K562 (cell line): Measurements from ENCODE around the gene DPM2. TPM values are rescaled to one million over a fixed set of nuclear protein-coding genes. Genes with fewer than 3 reads are reported as not detected.

ENCODE experiments used
- ATAC-seq: fragments of 200-7000 bp; cut with Tn5 transposase; 3 replicates; pipeline ENCODE4 v1.9.1; 2020; ENCODE audit warnings: moderate library complexity
- BruUV-seq: library from RNA; stranded (reverse); fragments of 400-500 nt; replicated peaks from 2 replicates; lab custom pipeline; 2021; lab: Mats Ljungman, UMichigan
- CTCF ChIA-PET: fragments of 300-600 bp; formaldehyde crosslinking; extraction: SDS; loops from one replicate; lab custom pipeline; 2021; ENCODE audit warnings: low intra/inter-chr PET ratio; lab: Yijun Ruan, JAX
- POLR2A ChIA-PET: fragments of 300-600, 350-650 bp; sonication (Branson Sonifier 250); formaldehyde crosslinking; extraction: SDS; loops from one replicate; lab custom pipeline; 2021; ENCODE audit warnings: antibody characterized with exemption, inconsistent platforms; lab: Yijun Ruan, JAX
- DNase-seq, 4 experiments: peaks; one replicate each; pipeline versions ENCODE4 v3.0.0 to v3.0.0-alpha.2; 2011 to 2018; ENCODE audit warnings: low spot score in 3 of 4, mixed read lengths in 3 of 4; ENCODE audit errors: extremely low read depth in 1 of 4
- FAIRE-seq: peaks from 2 replicates; lab custom pipeline; 2011; peaks lifted over from hg19 to GRCh38; lab: Jason Lieb, UNC
- H2AFZ ChIP-seq: 2 replicates; pipeline ENCODE4 v1.6.0; 2011; ENCODE audit warnings: low read depth, low read length, control low read depth, inconsistent platforms
- H3K27ac ChIP-seq: fragments of 200-600 bp; 3 replicates; pipeline ENCODE4 v1.8.0; 2011; ENCODE audit warnings: low read depth, mild to moderate bottlenecking, control low read depth, inconsistent platforms, low read length, moderate library complexity, mixed read lengths; ENCODE audit errors: extremely low read depth
- H3K27me3 ChIP-seq, 2 experiments: fragments of 300-600 bp in 1 of 2; 2 replicates in 1 of 2; 3 replicates in 1 of 2; pipeline versions ENCODE4 v1.6.0 to v1.8.0; 2011; ENCODE audit warnings: inconsistent platforms in 2 of 2, low read length in 2 of 2, mild to moderate bottlenecking in 1 of 2, mixed read lengths in 1 of 2, moderate library complexity in 1 of 2; ENCODE audit not compliant: control insufficient read depth in 2 of 2, insufficient read depth in 2 of 2
- H3K36me3 ChIP-seq: fragments of 300-600 bp; 3 replicates; pipeline ENCODE4 v1.8.0; 2011; ENCODE audit warnings: mild to moderate bottlenecking, low read length, inconsistent platforms; ENCODE audit not compliant: control insufficient read depth, insufficient read depth
- H3K4me1 ChIP-seq, 2 experiments: fragments of 200-600 bp in 1 of 2; replicated peaks in 1 of 2; 2 replicates in 1 of 2; 3 replicates in 1 of 2; pipeline versions ENCODE4 v1.5.1 to v1.8.0; 2011; ENCODE audit warnings: inconsistent platforms in 2 of 2, low read length in 2 of 2, mild to moderate bottlenecking in 1 of 2, mixed read lengths in 1 of 2, moderate library complexity in 1 of 2; ENCODE audit not compliant: control insufficient read depth in 2 of 2, insufficient read depth in 2 of 2
- H3K4me2 ChIP-seq: 2 replicates; pipeline ENCODE4 v1.6.1; 2011; ENCODE audit warnings: low read length, control low read depth, inconsistent platforms, mixed read lengths; ENCODE audit not compliant: insufficient read depth
- H3K4me3 ChIP-seq: fragments of 200-600 bp; sonication (generic), shearing (Covaris generic); 2 replicates; pipeline ENCODE4 v1.5.1; 2016; ENCODE audit warnings: control low read depth, inconsistent platforms
- H3K79me2 ChIP-seq: fragments of 200-600 bp; 3 replicates; pipeline ENCODE4 v1.8.0; 2011; ENCODE audit warnings: low read length, inconsistent platforms; ENCODE audit not compliant: control insufficient read depth, insufficient read depth
- H3K9ac ChIP-seq, 2 experiments: 2 replicates each; pipeline versions ENCODE4 v1.6.0 to v1.6.1; 2011; ENCODE audit warnings: low read depth in 2 of 2, low read length in 2 of 2, control low read depth in 1 of 2, inconsistent platforms in 1 of 2, mild to moderate bottlenecking in 1 of 2, mixed read lengths in 1 of 2; ENCODE audit not compliant: insufficient read depth in 1 of 2
- H3K9me1 ChIP-seq: one replicate; pipeline ENCODE4 v1.6.0; 2011; ENCODE audit warnings: inconsistent platforms, mild to moderate bottlenecking, low read length, moderate library complexity; ENCODE audit not compliant: control insufficient read depth, insufficient read depth
- H3K9me3 ChIP-seq: replicated peaks from 2 replicates; pipeline ENCODE4 v1.5.1; 2011; ENCODE audit warnings: low read depth, low read length, inconsistent platforms; ENCODE audit not compliant: control insufficient read depth, insufficient read depth
- H4K20me1 ChIP-seq: replicated peaks from 2 replicates; pipeline ENCODE4 v1.6.1; 2011; ENCODE audit warnings: low read length, inconsistent platforms, mixed read lengths; ENCODE audit not compliant: control insufficient read depth, insufficient read depth
- EP300 ChIP-seq: IDR thresholded peaks from 2 replicates; pipeline ENCODE4 v1.6.1; 2012; ENCODE audit warnings: low read length, improper control_type of control experiment
- KDM1A ChIP-seq, 2 experiments: fragments of 450-650 bp; IDR thresholded peaks; 2 replicates each; pipeline ENCODE4 v1.6.1; 2016; ENCODE audit warnings: mild to moderate bottlenecking in 2 of 2
- LEF1 ChIP-seq: fragments of 450-650 bp; IDR thresholded peaks from 2 replicates; pipeline ENCODE4 v1.6.1; 2016; ENCODE audit warnings: mild to moderate bottlenecking
- MNT ChIP-seq, 2 experiments: fragments of 450-650 bp; conservative IDR thresholded peaks; 2 replicates each; pipeline ENCODE4 v1.6.1; 2017; ENCODE audit warnings: mild to moderate bottlenecking in 2 of 2, moderate library complexity in 2 of 2
- MYC ChIP-seq, 2 experiments: fragments of 250-450 bp in 1 of 2; sonication (Bioruptor Pico) in 1 of 2; IDR thresholded peaks; 2 replicates each; pipeline versions ENCODE4 v1.5.1 to v1.6.1; 2012 to 2021; ENCODE audit warnings: low read depth in 2 of 2, borderline replicate concordance in 1 of 2, improper control_type of control experiment in 1 of 2, low read length in 1 of 2, mild to moderate bottlenecking in 1 of 2, moderate library complexity in 1 of 2
- NCOR1 ChIP-seq: fragments of 450-650 bp; IDR thresholded peaks from 2 replicates; pipeline ENCODE4 v1.6.1; 2016; ENCODE audit warnings: mild to moderate bottlenecking, moderate library complexity
- NR2C2 ChIP-seq, 2 experiments: fragments of 200-800 bp in 1 of 2; sonication (Bioruptor generic) in 1 of 2; sonication (generic) in 1 of 2; formaldehyde crosslinking in 1 of 2; IDR thresholded peaks; 2 replicates each; pipeline versions ENCODE4 v1.6.1 to v1.8.0; 2016 to 2022; ENCODE audit warnings: mild to moderate bottlenecking in 1 of 2, missing compliant biosample characterization in 1 of 2, missing genetic modification characterization in 1 of 2, missing genetic modification reagents in 1 of 2
- PCBP2 ChIP-seq: fragments of 200-400 bp; formaldehyde crosslinking; IDR thresholded peaks from 2 replicates; pipeline ENCODE4 v1.6.1; 2018; ENCODE audit warnings: low read length, low read depth, mild to moderate bottlenecking, moderate library complexity; ENCODE audit not compliant: poor library complexity, severe bottlenecking
- PTTG1 ChIP-seq: fragments of 450-650 bp; IDR thresholded peaks from 2 replicates; pipeline ENCODE4 v1.6.1; 2016; ENCODE audit warnings: low read depth, mild to moderate bottlenecking, missing genetic modification characterization, missing compliant biosample characterization
- SMARCA5 ChIP-seq: fragments of 450-650 bp; IDR thresholded peaks from 2 replicates; pipeline ENCODE4 v1.6.1; 2016
- STAG1 ChIP-seq: sonication (generic); formaldehyde crosslinking; IDR thresholded peaks from 2 replicates; pipeline ENCODE4 v1.5.0; 2020; ENCODE audit warnings: missing genetic modification reagents, borderline replicate concordance
- ZNF165 ChIP-seq: fragments of 250-450 bp; sonication (Bioruptor Pico); IDR thresholded peaks from 2 replicates; pipeline ENCODE4 v1.4.0; 2020; ENCODE audit warnings: borderline replicate concordance
- ZNF232 ChIP-seq: sonication (generic); formaldehyde crosslinking; IDR thresholded peaks from 2 replicates; pipeline ENCODE4 v1.8.0; 2022; ENCODE audit warnings: mild to moderate bottlenecking, missing genetic modification reagents
- ZNF253 ChIP-seq: fragments of 250-450 bp; sonication (Bioruptor Pico); conservative IDR thresholded peaks from 2 replicates; pipeline ENCODE4 v1.6.1; 2021; ENCODE audit warnings: mild to moderate bottlenecking
- ZNF561 ChIP-seq: fragments of 450-650 bp; formaldehyde crosslinking; conservative IDR thresholded peaks from 2 replicates; pipeline ENCODE4 v1.4.0; 2020; ENCODE audit warnings: mild to moderate bottlenecking, moderate library complexity
- ZNF589 ChIP-seq: fragments of 200-800 bp; sonication (Bioruptor generic); IDR thresholded peaks from 2 replicates; pipeline ENCODE4 v1.6.1; 2016; ENCODE audit warnings: low read depth, missing genetic modification characterization, missing compliant biosample characterization
- WGBS: fragments of 100-300 bp; shearing (Covaris generic); methylation state at CpG from one replicate; pipeline ENCODE4 v1.1.6; 2016; ENCODE audit warnings: low coverage, mixed read lengths; ENCODE audit not compliant: insufficient coverage; ENCODE audit errors: missing lambda C conversion rate; 5-methylcytosine and 5-hydroxymethylcytosine counted together
- in situ Hi-C: fragments of 300-500 bp; cut with MboI; formaldehyde crosslinking; loops from 4 replicates; pipeline ENCODE4 v1.15.0; 2018; ENCODE audit warnings: inconsistent platforms, mixed read lengths
- intact Hi-C: fragments of 100-400 bp; cut with micrococcal nuclease; formaldehyde crosslinking; loops from 2 replicates; pipeline ENCODE4 v1.14.2; 2022
- polyA plus RNA-seq, 8 experiments: library from polyadenylated mRNA; depleted of rRNA in 4 of 8; stranded (reverse) in 5 of 8; unstranded in 3 of 8; fragments of >200 nt; fragmentation: Nextera tagmentation in 2 of 8; fragmentation: Illumina TruSeq in 1 of 8; extraction: Ambion mirVana in 2 of 8; extraction: Trizol in 1 of 8; gene quantifications; 2 replicates each; pipeline versions ENCODE4 v1.2.1 to v1.2.3, GENCODE V29; 2011 to 2014; ENCODE audit warnings: inconsistent platforms in 1 of 8, missing spikeins in 1 of 8
- total RNA-seq, 7 experiments: library from RNA; depleted of rRNA in 6 of 7; stranded (reverse); fragments of >200 nt in 6 of 7; fragmentation: Illumina TruSeq in 2 of 7; extraction: Trizol in 2 of 7; gene quantifications; 2 replicates each; pipeline versions ENCODE4 v1.2.1 to v1.2.3, GENCODE V29; 2011 to 2021; ENCODE audit warnings: low replicate concordance in 1 of 7

DPM2 gene
- total and polyA plus RNA-seq, 9 of the 15 experiments (the other 6 are each of a cell fraction or from before 2014, with no cell fraction given) = 43.5 to 126 (median 71.1) TPM

GRCh38 chr9:127959398-127959797, 21.7 kb upstream of the DPM2 start:
- Histone ChIP-seq H3K4me3 (no peak overlapping the region), H3K79me2 (peaks cover 66% of the 10 kb centered on the region), H3K9me3 (no peaks in the 10 kb centered on the region), H3K27me3 (no peaks in the 10 kb centered on the region), H3K9ac (no peak overlapping the region), H3K36me3 (no peaks in the 10 kb centered on the region), H2AFZ (no peak overlapping the region), H3K4me1 (peaks cover 28 to 48% of the 10 kb centered on the region in 2 experiments), H3K4me2 (no peak overlapping the region)
- no peak for DNase-seq
- intact Hi-C loops = no loop called here
- peak; percentile 35 for FAIRE-seq
- ATAC-seq = no peak
- POLR2A ChIA-PET = no interaction called here
- in situ Hi-C loops = no loop called here
- no TSS peak for BruUV-seq
- TF ChIP-seq NCOR1 (no peak), ZNF253 (CRISPR knock-in tag) (no peak), ZNF561 (no peak), EP300 (no peak), STAG1 (CRISPR knock-in tag) (no peak)
- TF ChIP-seq, all 486 proteins: peak for 0
- WGBS = 62% methylated on average over 4 of the region's 4 CpGs
- Histone ChIP-seq H3K9me1 (no peaks in the 10 kb centered on the region), H4K20me1 (peaks cover 15% of the 10 kb centered on the region; the same call in 1 of the 2 replicates), H3K27ac (no peak overlapping the region)
- CTCF ChIA-PET = no interaction called here

GRCh38 chr9:127958728-127959127, 21.1 kb upstream of the DPM2 start:
- Histone ChIP-seq H3K4me2 (no peak overlapping the region), H3K27ac (no peak overlapping the region), H3K27me3 (no peaks in the 10 kb centered on the region), H3K9me3 (no peaks in the 10 kb centered on the region), H3K9me1 (no peaks in the 10 kb centered on the region), H3K4me3 (no peak overlapping the region), H3K9ac (no peak overlapping the region), H4K20me1 (peaks cover 15% of the 10 kb centered on the region; the same call in 1 of the 2 replicates), H2AFZ (no peak overlapping the region), H3K4me1 (peaks cover 30 to 48% of the 10 kb centered on the region in 2 experiments), H3K36me3 (no peaks in the 10 kb centered on the region), H3K79me2 (peaks cover 68% of the 10 kb centered on the region)
- intact Hi-C loops = no loop called here
- CTCF ChIA-PET = no interaction called here
- WGBS = 92% methylated on average over 1 of the region's 1 CpG
- BruUV-seq = no TSS peak
- ATAC-seq (no peak), DNase-seq (no peak), FAIRE-seq (peak; percentile 29)
- in situ Hi-C loops = no loop called here
- POLR2A ChIA-PET = no interaction called here
- TF ChIP-seq PTTG1 (tag) = no peak
- TF ChIP-seq MNT (conservative IDR thresholded peaks at IDR 0.05) = no peak
- no peak for TF ChIP-seq ZNF589 (CRISPR knock-in tag)
- TF ChIP-seq PCBP2 = no peak
- no peak for TF ChIP-seq LEF1
- TF ChIP-seq NR2C2 (CRISPR knock-in tag; IDR thresholded peaks at IDR 0.05) = no peak
- TF ChIP-seq NR2C2 (tag; IDR thresholded peaks at IDR 0.05) = no peak
- no peak for TF ChIP-seq ZNF232 (CRISPR knock-in tag)
- 0 out of 2 replicates have a peak, but pooled peaks have one; percentile 33 for TF ChIP-seq SMARCA5
- TF ChIP-seq KDM1A (IDR thresholded peaks at IDR 0.05) = 0 out of 4 replicates have a peak, but pooled peaks of 1 of the 2 experiments have one; percentile 13
- no peak for TF ChIP-seq ZNF165
- no peak for TF ChIP-seq MYC (IDR thresholded peaks at IDR 0.05; ENCODE audit: low read depth, low read length)
- no peak for TF ChIP-seq MYC (CRISPR knock-in tag; IDR thresholded peaks at IDR 0.05; ENCODE audit: borderline replicate concordance, low read depth)
